Astrocyte (in vitro differentiated cells and primary cell): ENCODE data around the gene MSS51. TPM values are rescaled to one million over a fixed set of nuclear protein-coding genes. Genes with fewer than 3 reads are reported as not detected.
A peak's percentile ranks its signal among the peaks of the same experiment; 100 is the strongest.

Experiments used
- DNase-seq: peaks from one replicate; pipeline ENCODE4 v3.0.0-alpha.2; 2010; ENCODE audit warnings: low read depth
- FAIRE-seq: peaks from 2 replicates; lab custom pipeline; 2011; peaks lifted over from hg19 to GRCh38; lab: Jason Lieb, UNC
- H2AFZ ChIP-seq: 2 replicates; pipeline ENCODE4 v1.6.0; 2012; ENCODE audit warnings: low read depth, low read length, inconsistent platforms
- H3K27ac ChIP-seq: 2 replicates; pipeline ENCODE4 v1.5.1; 2011; ENCODE audit warnings: low read depth, low read length, inconsistent platforms
- H3K27me3 ChIP-seq: 2 replicates; pipeline ENCODE4 v1.6.0; 2011; ENCODE audit warnings: low read length, inconsistent platforms; ENCODE audit not compliant: insufficient read depth
- H3K36me3 ChIP-seq: 2 replicates; pipeline ENCODE4 v1.5.1; 2011; ENCODE audit warnings: low read length, inconsistent platforms; ENCODE audit not compliant: insufficient read depth
- H3K4me1 ChIP-seq: 2 replicates; pipeline ENCODE4 v1.5.1; 2011; ENCODE audit warnings: low read length, inconsistent platforms; ENCODE audit not compliant: insufficient read depth
- H3K4me2 ChIP-seq: 2 replicates; pipeline ENCODE4 v1.6.0; 2012; ENCODE audit warnings: low read length, inconsistent platforms
- H3K4me3 ChIP-seq: 2 replicates; pipeline ENCODE4 v1.5.1; 2011; ENCODE audit warnings: low read depth, mild to moderate bottlenecking, low read length, inconsistent platforms; ENCODE audit not compliant: insufficient read depth
- H3K79me2 ChIP-seq: 2 replicates; pipeline ENCODE4 v1.6.0; 2012; ENCODE audit warnings: mild to moderate bottlenecking, low read length, inconsistent platforms; ENCODE audit not compliant: insufficient read depth
- H3K9ac ChIP-seq: 2 replicates; pipeline ENCODE4 v1.6.0; 2012; ENCODE audit warnings: mild to moderate bottlenecking, low read length, inconsistent platforms
- H3K9me3 ChIP-seq: 2 replicates; pipeline ENCODE4 v1.5.1; 2012; ENCODE audit warnings: low read depth, mild to moderate bottlenecking, low read length, inconsistent platforms; ENCODE audit not compliant: insufficient read depth
- H4K20me1 ChIP-seq: 2 replicates; pipeline ENCODE4 v1.6.0; 2012; ENCODE audit warnings: low read length, inconsistent platforms; ENCODE audit not compliant: insufficient read depth
- H3K27ac Mint-ChIP-seq: one replicate; pipeline ENCODE4 v1.8.0; 2021; ENCODE audit warnings: mild to moderate bottlenecking, mixed read lengths; ENCODE audit not compliant: unreplicated experiment
- H3K27me3 Mint-ChIP-seq: one replicate; pipeline ENCODE4 v1.8.0; 2021; ENCODE audit warnings: low read depth, mixed read lengths; ENCODE audit not compliant: unreplicated experiment
- H3K36me3 Mint-ChIP-seq: one replicate; pipeline ENCODE4 v1.8.0; 2021; ENCODE audit warnings: low read depth, mixed read lengths; ENCODE audit not compliant: unreplicated experiment
- H3K4me1 Mint-ChIP-seq: one replicate; pipeline ENCODE4 v1.8.0; 2021; ENCODE audit warnings: low read depth, mixed read lengths; ENCODE audit not compliant: unreplicated experiment
- H3K4me3 Mint-ChIP-seq: one replicate; pipeline ENCODE4 v1.8.0; 2021; ENCODE audit warnings: mild to moderate bottlenecking, moderate library complexity, mixed read lengths; ENCODE audit not compliant: unreplicated experiment
- H3K9me3 Mint-ChIP-seq: one replicate; pipeline ENCODE4 v1.8.0; 2021; ENCODE audit warnings: mild to moderate bottlenecking, mixed read lengths; ENCODE audit not compliant: unreplicated experiment
- CTCF ChIP-seq: IDR thresholded peaks from 2 replicates; pipeline ENCODE4 v1.5.1; 2011; ENCODE audit warnings: low read depth, mild to moderate bottlenecking, inconsistent platforms, low read length, moderate library complexity; ENCODE audit not compliant: insufficient read depth
- EZH2 ChIP-seq: IDR thresholded peaks from 2 replicates; pipeline ENCODE4 v1.6.1; 2012; ENCODE audit warnings: mild to moderate bottlenecking, low read length, inconsistent platforms; ENCODE audit not compliant: insufficient read depth
- total RNA-seq: library from RNA; stranded (reverse); gene quantifications from 2 replicates; pipeline ENCODE4 v1.2.1, GENCODE V29; 2021

Gene MSS51
- total RNA-seq, 1 donor from 2014 or later = 1.1 TPM

GRCh38 chr10:73406846-73407245 is 26.5 kb downstream of the MSS51 start:
- no peak for FAIRE-seq
- H3K9me3 Mint-ChIP-seq = no peaks in the 10 kb centered on the region
- H3K36me3 Mint-ChIP-seq = peaks cover 2% of the 10 kb centered on the region

GRCh38 chr10:73405556-73405955 is 27.8 kb downstream of the MSS51 start:
- no peaks in the 10 kb centered on the region for H3K4me1 ChIP-seq
- no peak overlapping the region for H3K9ac ChIP-seq
- no peaks in the 10 kb centered on the region for H3K27me3 ChIP-seq
- H3K4me3 Mint-ChIP-seq = no peak overlapping the region
- TF ChIP-seq EZH2 (no peak), CTCF (no peak)
- H3K9me3 ChIP-seq = no peaks in the 10 kb centered on the region
- H3K79me2 ChIP-seq = peaks cover 98% of the 10 kb centered on the region
- peaks cover 13% of the 10 kb centered on the region for H3K4me1 Mint-ChIP-seq
- H4K20me1 ChIP-seq = peaks cover 89% of the 10 kb centered on the region
- H3K9me3 Mint-ChIP-seq = no peaks in the 10 kb centered on the region
- H3K4me2 ChIP-seq = no peak overlapping the region
- no peaks in the 10 kb centered on the region for H3K36me3 ChIP-seq
- H3K27me3 Mint-ChIP-seq = no peaks in the 10 kb centered on the region
- no peak overlapping the region for H2AFZ ChIP-seq
- H3K27ac ChIP-seq = no peak overlapping the region
- H3K4me3 ChIP-seq = no peak overlapping the region
- H3K36me3 Mint-ChIP-seq = peaks cover 2% of the 10 kb centered on the region
- DNase-seq = no peak
- no peak for FAIRE-seq
- no peak overlapping the region for H3K27ac Mint-ChIP-seq

More at GRCh38 chr10:73406846-73407245, 26.5 kb downstream of the MSS51 start:
- peak; percentile 6 for DNase-seq
- Histone ChIP-seq H3K9ac (no peak overlapping the region), H3K4me2 (no peak overlapping the region), H3K27ac (no peak overlapping the region), H2AFZ (no peak overlapping the region), H3K27me3 (no peaks in the 10 kb centered on the region), H3K4me1 (no peaks in the 10 kb centered on the region), H4K20me1 (peaks cover 85% of the 10 kb centered on the region), H3K4me3 (no peak overlapping the region), H3K79me2 (peaks cover 98% of the 10 kb centered on the region), H3K9me3 (no peaks in the 10 kb centered on the region), H3K36me3 (no peaks in the 10 kb centered on the region)
- TF ChIP-seq EZH2 (no peak), CTCF (no peak)
- H3K27ac Mint-ChIP-seq = no peak overlapping the region
- H3K4me1 Mint-ChIP-seq = peaks cover 13% of the 10 kb centered on the region
- H3K4me3 Mint-ChIP-seq = no peak overlapping the region
- no peaks in the 10 kb centered on the region for H3K27me3 Mint-ChIP-seq

- Histone ChIP-seq H4K20me1 (peaks cover 88% of the 10 kb centered on the region), H3K4me1 (no peaks in the 10 kb centered on the region), H2AFZ (no peak overlapping the region), H3K9me3 (no peaks in the 10 kb centered on the region), H3K79me2 (peaks cover 98% of the 10 kb centered on the region), H3K27me3 (no peaks in the 10 kb centered on the region), H3K4me3 (no peak overlapping the region), H3K36me3 (no peaks in the 10 kb centered on the region), H3K27ac (no peak overlapping the region), H3K9ac (no peak overlapping the region), H3K4me2 (no peak overlapping the region)
- DNase-seq (no peak), FAIRE-seq (no peak)
- TF ChIP-seq CTCF (no peak), EZH2 (no peak)
- Mint-ChIP-seq H3K4me1 (peaks cover 13% of the 10 kb centered on the region), H3K27ac (no peak overlapping the region), H3K36me3 (peaks cover 4% of the 10 kb centered on the region), H3K27me3 (no peaks in the 10 kb centered on the region), H3K4me3 (no peak overlapping the region), H3K9me3 (no peaks in the 10 kb centered on the region)
Observed at GRCh38 chr10:73404690-73405089, 28.7 kb downstream of the MSS51 start.
